ENCODE data around the gene TSPAN10. TPM values are rescaled to one million over a fixed set of nuclear protein-coding genes. Genes with fewer than 3 reads are reported as not detected.

TSPAN10 gene
- total and polyA plus RNA-seq, 2 experiments from 2014 or later, result 5.0 to 5.8 TPM

DNA sequence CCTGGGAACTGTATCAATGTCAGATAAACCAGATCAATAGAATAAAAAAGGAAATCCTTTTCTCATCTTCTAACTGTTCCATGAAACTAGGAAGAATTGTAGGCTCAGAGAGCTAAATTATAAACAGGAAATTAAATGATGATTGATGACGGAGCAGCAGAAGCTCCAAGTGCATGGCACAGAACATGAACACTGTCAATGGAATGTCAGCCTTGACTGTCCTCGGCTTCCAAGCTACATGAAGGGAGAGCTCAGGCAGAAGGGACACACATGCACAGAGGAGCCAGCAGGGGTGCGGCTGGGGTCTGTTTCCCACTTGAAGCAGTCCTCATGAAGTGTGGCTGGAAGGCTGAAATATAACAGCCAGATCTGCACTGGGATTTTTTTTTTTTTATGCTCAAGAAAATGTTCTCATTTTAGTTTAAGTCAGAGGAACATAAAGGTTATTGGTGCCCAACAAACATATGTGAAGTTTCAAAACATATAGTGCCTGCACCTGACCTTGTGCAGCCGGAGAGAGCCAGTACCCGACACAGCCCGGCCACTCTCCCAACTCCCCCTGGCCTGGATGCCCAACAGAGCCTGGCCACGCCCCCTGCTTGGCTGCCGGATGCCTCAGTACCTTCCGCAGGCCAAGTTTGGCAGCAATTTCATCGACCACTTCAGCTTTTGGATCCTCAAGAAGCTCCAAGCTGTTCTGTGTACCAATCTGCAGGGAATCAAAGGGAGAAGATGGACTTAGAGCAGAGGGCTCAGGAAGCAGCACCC is 37.1 kb upstream of the TSPAN10 start:
- H3K27me3 ChIP-seq, result no peaks in the 10 kb centered on the region
- H3K9me3 ChIP-seq (ENCODE audit: low read depth), result no peaks in the 10 kb centered on the region
- no peak for DNase-seq (ENCODE audit: low read depth in 1 of 2, low spot score in 1 of 2)
- no peak overlapping the region for H3K27ac ChIP-seq
- H3K4me3 ChIP-seq, result no peak overlapping the region
- TF ChIP-seq, protein P1, sequence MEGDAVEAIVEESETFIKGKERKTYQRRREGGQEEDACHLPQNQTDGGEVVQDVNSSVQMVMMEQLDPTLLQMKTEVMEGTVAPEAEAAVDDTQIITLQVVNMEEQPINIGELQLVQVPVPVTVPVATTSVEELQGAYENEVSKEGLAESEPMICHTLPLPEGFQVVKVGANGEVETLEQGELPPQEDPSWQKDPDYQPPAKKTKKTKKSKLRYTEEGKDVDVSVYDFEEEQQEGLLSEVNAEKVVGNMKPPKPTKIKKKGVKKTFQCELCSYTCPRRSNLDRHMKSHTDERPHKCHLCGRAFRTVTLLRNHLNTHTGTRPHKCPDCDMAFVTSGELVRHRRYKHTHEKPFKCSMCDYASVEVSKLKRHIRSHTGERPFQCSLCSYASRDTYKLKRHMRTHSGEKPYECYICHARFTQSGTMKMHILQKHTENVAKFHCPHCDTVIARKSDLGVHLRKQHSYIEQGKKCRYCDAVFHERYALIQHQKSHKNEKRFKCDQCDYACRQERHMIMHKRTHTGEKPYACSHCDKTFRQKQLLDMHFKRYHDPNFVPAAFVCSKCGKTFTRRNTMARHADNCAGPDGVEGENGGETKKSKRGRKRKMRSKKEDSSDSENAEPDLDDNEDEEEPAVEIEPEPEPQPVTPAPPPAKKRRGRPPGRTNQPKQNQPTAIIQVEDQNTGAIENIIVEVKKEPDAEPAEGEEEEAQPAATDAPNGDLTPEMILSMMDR (IDR thresholded peaks at IDR 0.05; ENCODE audit: low read depth, low read length), result no peak
- H3K36me3 ChIP-seq, result peaks cover 59% of the 10 kb centered on the region
- H3K4me1 ChIP-seq (ENCODE audit: low read depth), result no peaks in the 10 kb centered on the region

DNA sequence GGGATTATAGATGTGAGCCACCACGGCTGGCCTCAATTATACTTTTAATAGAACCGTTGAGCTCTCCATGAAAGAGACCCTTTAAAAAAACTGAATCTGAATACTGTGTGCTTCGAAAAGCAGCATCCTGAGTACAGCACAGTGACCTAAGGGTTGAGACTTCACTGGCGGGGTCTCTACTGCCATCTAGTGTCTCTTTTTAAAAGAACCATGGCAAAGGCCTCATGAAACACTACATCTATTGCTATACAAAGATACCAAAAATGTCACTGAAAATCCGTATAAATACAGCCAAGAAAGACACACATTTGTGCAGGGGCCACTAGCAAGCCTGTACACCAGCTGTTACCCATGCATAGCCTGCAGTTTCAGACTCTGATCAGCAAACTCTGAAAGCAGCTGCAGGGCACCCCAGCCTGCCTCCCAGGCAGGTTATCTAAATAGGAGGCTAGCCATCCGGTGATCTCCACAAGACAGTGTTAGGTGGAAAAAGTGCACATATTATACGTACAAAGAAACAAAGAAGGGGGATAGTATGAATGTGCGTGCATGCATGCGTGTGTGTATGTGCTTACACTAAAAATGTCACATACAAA is 35.4 kb upstream of the TSPAN10 start:
- Histone ChIP-seq H3K9me3 (ENCODE audit: low read depth) (no peaks in the 10 kb centered on the region), H3K36me3 (peaks cover 54% of the 10 kb centered on the region), H3K4me3 (no peak overlapping the region), H3K27me3 (no peaks in the 10 kb centered on the region), H3K27ac (no peak overlapping the region), H3K4me1 (ENCODE audit: low read depth) (no peaks in the 10 kb centered on the region)
- peak; percentile 71 to 86 for DNase-seq (ENCODE audit: low read depth in 1 of 2, low spot score in 1 of 2)
- TF ChIP-seq, protein P1 (IDR thresholded peaks at IDR 0.05; ENCODE audit: low read depth, low read length), result peak; percentile 82

DNA sequence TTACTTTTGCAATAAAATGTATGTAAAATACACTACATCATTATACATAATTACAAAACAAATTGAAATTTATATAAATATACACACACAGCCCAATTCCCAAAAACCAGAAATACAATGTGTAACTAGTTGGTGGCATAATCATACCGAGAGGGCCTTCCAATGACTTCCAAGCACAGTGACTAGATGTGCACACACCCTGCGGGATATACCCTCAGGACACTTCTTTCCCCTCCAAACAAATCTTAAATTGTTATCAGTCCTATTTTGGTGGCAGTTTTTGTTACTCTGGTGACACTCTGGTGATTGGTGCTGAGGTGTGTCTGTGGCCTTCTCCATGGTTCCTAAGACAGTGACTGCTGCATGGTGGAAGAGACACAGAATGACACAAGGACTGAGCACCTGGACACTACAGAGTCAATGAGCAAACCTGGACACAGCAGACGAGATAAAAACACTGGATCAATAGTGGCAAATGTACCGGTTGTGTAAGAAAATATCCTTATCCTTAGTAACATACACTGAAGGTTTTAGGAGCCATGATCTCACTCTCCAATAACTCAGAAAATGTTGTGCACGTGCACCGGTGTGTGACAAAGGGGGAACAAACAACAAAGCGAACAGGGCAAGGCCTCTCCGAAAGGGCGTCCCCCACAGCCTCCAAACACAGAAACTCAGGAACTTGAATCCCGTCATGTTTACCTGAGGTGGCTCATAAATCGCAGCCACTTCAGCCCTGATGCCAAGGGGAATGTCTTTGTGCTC is 33.0 kb upstream of the TSPAN10 start:
- peaks cover 64% of the 10 kb centered on the region for H3K36me3 ChIP-seq
- H3K4me3 ChIP-seq, result no peak overlapping the region
- TF ChIP-seq, protein P1 (IDR thresholded peaks at IDR 0.05; ENCODE audit: low read depth, low read length), result no peak
- H3K27ac ChIP-seq, result no peak overlapping the region
- H3K9me3 ChIP-seq (ENCODE audit: low read depth), result no peaks in the 10 kb centered on the region
- no peak for DNase-seq (ENCODE audit: low read depth in 1 of 2, low spot score in 1 of 2)
- no peaks in the 10 kb centered on the region for H3K4me1 ChIP-seq (ENCODE audit: low read depth)
- no peaks in the 10 kb centered on the region for H3K27me3 ChIP-seq

DNA sequence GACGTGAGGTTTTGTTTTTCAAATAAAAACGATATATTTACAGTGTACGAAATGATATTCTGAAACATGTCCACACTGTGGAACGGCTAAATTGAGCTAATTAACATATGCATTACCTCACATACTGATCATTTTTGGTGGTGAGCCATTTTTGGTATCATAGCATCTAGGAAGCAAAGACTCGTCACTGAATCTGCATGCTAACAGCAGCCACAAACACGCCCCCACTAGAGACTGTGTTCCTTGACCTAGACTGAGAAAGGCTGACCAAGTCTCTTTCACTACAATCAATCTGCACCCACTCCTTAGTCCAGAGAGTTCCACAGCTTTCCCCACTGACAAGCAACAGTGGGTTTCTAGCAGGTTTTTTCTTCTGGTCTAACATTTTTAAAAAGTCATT is 29.6 kb upstream of the TSPAN10 start:
- peaks cover 60% of the 10 kb centered on the region for H3K36me3 ChIP-seq
- no peak overlapping the region for H3K27ac ChIP-seq

DNA sequence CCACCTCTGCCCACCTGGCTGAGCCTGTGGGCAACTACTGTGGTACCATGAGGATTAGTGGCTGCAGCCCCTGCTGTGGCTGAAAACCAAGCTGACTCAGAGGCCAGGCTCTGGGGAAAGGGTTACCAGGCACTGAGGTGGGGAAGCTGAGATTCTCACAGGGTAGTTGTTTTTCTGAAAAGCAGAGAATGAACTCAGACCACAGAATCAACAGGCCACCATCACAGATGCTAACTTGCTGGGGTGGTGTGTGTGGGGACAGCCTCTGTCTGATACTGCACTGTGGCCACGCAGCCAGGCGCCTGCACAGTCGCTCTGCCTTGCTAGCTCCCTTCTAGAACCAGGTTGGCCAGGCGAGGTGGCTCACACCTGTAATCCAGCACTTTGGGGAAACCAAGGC is 28.9 kb upstream of the TSPAN10 start:
- H3K27ac ChIP-seq, result no peak overlapping the region
- peaks cover 58% of the 10 kb centered on the region for H3K36me3 ChIP-seq
- H3K4me1 ChIP-seq (ENCODE audit: low read depth), result no peaks in the 10 kb centered on the region
- H3K27me3 ChIP-seq, result no peaks in the 10 kb centered on the region
- H3K4me3 ChIP-seq, result no peak overlapping the region
- TF ChIP-seq, protein P1 (IDR thresholded peaks at IDR 0.05; ENCODE audit: low read depth, low read length), result no peak
- no peak for DNase-seq (ENCODE audit: low read depth in 1 of 2, low spot score in 1 of 2)
- no peaks in the 10 kb centered on the region for H3K9me3 ChIP-seq (ENCODE audit: low read depth)

More for the DNA sequence above, 29.6 kb upstream of the TSPAN10 start:
- DNase-seq (ENCODE audit: low read depth in 1 of 2, low spot score in 1 of 2), result no peak
- Histone ChIP-seq H3K9me3 (ENCODE audit: low read depth) (no peaks in the 10 kb centered on the region), H3K4me1 (ENCODE audit: low read depth) (no peaks in the 10 kb centered on the region), H3K27me3 (no peaks in the 10 kb centered on the region), H3K4me3 (no peak overlapping the region)
- TF ChIP-seq, protein P1 (IDR thresholded peaks at IDR 0.05; ENCODE audit: low read depth, low read length), result no peak
